ENCODE measurements around the gene PDXK. TPM values are rescaled to one million over a fixed set of nuclear protein-coding genes. Genes with fewer than 3 reads are reported as not detected.

PDXK gene
- total and polyA plus RNA-seq, 2 of the 13 experiments (the other 11 are each of a cell fraction or from before 2014, with no cell fraction given), result 114 to 184 TPM

DNA sequence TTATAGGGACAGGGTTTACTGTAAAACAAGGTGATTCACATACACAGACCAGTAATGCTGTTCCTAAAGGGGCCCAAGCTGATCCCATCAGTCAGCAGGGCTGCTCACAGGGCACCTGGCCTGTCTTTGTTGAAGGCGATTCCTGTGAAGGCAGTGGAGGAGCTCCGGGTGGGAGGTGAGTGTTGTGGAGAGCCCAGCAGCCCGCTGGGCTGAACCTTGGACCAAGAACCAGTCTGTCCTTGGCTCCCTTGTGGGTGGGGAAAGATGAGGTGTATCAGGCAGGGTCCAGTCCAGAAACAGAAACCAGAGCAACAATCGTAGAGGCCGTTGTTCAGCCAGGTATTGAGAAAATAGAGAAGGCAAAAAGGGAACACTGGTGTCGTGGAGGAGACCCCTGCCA, 12.5 kb downstream of the PDXK start (continued):
- TF ChIP-seq, protein P1, sequence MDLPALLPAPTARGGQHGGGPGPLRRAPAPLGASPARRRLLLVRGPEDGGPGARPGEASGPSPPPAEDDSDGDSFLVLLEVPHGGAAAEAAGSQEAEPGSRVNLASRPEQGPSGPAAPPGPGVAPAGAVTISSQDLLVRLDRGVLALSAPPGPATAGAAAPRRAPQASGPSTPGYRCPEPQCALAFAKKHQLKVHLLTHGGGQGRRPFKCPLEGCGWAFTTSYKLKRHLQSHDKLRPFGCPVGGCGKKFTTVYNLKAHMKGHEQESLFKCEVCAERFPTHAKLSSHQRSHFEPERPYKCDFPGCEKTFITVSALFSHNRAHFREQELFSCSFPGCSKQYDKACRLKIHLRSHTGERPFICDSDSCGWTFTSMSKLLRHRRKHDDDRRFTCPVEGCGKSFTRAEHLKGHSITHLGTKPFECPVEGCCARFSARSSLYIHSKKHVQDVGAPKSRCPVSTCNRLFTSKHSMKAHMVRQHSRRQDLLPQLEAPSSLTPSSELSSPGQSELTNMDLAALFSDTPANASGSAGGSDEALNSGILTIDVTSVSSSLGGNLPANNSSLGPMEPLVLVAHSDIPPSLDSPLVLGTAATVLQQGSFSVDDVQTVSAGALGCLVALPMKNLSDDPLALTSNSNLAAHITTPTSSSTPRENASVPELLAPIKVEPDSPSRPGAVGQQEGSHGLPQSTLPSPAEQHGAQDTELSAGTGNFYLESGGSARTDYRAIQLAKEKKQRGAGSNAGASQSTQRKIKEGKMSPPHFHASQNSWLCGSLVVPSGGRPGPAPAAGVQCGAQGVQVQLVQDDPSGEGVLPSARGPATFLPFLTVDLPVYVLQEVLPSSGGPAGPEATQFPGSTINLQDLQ (CRISPR knock-in tag; IDR thresholded peaks at IDR 0.05), result no peak
- TF ChIP-seq, protein P2, sequence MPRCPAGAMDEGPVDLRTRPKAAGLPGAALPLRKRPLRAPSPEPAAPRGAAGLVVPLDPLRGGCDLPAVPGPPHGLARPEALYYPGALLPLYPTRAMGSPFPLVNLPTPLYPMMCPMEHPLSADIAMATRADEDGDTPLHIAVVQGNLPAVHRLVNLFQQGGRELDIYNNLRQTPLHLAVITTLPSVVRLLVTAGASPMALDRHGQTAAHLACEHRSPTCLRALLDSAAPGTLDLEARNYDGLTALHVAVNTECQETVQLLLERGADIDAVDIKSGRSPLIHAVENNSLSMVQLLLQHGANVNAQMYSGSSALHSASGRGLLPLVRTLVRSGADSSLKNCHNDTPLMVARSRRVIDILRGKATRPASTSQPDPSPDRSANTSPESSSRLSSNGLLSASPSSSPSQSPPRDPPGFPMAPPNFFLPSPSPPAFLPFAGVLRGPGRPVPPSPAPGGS (CRISPR knock-in tag; IDR thresholded peaks at IDR 0.05), result no peak
- TF ChIP-seq ZFP62 (CRISPR knock-in tag; IDR thresholded peaks at IDR 0.05) (no peak), SMC3 (IDR thresholded peaks at IDR 0.05; ENCODE audit: low read length) (no peak), ZNF780A (CRISPR knock-in tag; IDR thresholded peaks at IDR 0.05) (no peak), WIZ (CRISPR knock-in tag; IDR thresholded peaks at IDR 0.05) (no peak), GTF2F1 (IDR thresholded peaks at IDR 0.05; ENCODE audit: low read length) (no peak), SP5 (CRISPR knock-in tag; IDR thresholded peaks at IDR 0.05; ENCODE audit: borderline replicate concordance, low read depth) (peak; percentile 64; the same call in 1 of the 2 replicates), ARID2 (CRISPR knock-in tag; IDR thresholded peaks at IDR 0.05; ENCODE audit: borderline replicate concordance) (no peak), MZF1 (CRISPR knock-in tag; IDR thresholded peaks at IDR 0.05; ENCODE audit: borderline replicate concordance) (no peak), SKI (IDR thresholded peaks at IDR 0.05; ENCODE audit: partially characterized antibody) (peak; percentile 29), ZNF670 (CRISPR knock-in tag; IDR thresholded peaks at IDR 0.05; ENCODE audit: borderline replicate concordance) (0 out of 2 replicates have a peak, but pooled peaks have one; percentile 49)
- TF ChIP-seq, protein P3, sequence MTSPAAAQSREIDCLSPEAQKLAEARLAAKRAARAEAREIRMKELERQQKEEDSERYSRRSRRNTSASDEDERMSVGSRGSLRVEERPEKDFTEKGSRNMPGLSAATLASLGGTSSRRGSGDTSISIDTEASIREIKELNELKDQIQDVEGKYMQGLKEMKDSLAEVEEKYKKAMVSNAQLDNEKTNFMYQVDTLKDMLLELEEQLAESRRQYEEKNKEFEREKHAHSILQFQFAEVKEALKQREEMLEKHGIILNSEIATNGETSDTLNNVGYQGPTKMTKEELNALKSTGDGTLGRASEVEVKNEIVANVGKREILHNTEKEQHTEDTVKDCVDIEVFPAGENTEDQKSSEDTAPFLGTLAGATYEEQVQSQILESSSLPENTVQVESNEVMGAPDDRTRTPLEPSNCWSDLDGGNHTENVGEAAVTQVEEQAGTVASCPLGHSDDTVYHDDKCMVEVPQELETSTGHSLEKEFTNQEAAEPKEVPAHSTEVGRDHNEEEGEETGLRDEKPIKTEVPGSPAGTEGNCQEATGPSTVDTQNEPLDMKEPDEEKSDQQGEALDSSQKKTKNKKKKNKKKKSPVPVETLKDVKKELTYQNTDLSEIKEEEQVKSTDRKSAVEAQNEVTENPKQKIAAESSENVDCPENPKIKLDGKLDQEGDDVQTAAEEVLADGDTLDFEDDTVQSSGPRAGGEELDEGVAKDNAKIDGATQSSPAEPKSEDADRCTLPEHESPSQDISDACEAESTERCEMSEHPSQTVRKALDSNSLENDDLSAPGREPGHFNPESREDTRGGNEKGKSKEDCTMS (CRISPR knock-in tag; conservative IDR thresholded peaks at IDR 0.05), result no peak
- TF ChIP-seq, protein P4, sequence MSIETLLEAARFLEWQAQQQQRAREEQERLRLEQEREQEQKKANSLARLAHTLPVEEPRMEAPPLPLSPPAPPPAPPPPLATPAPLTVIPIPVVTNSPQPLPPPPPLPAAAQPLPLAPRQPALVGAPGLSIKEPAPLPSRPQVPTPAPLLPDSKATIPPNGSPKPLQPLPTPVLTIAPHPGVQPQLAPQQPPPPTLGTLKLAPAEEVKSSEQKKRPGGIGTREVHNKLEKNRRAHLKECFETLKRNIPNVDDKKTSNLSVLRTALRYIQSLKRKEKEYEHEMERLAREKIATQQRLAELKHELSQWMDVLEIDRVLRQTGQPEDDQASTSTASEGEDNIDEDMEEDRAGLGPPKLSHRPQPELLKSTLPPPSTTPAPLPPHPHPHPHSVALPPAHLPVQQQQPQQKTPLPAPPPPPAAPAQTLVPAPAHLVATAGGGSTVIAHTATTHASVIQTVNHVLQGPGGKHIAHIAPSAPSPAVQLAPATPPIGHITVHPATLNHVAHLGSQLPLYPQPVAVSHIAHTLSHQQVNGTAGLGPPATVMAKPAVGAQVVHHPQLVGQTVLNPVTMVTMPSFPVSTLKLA (IDR thresholded peaks at IDR 0.05), result no peak
- TF ChIP-seq, protein P5, sequence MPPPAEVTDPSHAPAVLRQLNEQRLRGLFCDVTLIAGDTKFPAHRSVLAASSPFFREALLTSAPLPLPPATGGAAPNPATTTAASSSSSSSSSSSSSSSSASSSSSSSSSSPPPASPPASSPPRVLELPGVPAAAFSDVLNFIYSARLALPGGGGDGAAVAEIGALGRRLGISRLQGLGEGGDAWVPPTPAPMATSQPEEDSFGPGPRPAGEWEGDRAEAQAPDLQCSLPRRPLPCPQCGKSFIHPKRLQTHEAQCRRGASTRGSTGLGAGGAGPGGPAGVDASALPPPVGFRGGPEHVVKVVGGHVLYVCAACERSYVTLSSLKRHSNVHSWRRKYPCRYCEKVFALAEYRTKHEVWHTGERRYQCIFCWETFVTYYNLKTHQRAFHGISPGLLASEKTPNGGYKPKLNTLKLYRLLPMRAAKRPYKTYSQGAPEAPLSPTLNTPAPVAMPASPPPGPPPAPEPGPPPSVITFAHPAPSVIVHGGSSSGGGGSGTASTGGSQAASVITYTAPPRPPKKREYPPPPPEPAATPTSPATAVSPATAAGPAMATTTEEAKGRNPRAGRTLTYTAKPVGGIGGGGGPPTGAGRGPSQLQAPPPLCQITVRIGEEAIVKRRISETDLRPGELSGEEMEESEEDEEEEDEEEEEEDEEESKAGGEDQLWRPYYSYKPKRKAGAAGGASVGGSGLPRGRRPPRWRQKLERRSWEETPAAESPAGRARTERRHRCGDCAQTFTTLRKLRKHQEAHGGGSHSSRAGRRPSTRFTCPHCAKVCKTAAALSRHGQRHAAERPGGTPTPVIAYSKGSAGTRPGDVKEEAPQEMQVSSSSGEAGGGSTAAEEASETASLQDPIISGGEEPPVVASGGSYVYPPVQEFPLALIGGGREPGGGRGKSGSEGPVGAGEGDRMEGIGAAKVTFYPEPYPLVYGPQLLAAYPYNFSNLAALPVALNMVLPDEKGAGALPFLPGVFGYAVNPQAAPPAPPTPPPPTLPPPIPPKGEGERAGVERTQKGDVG (CRISPR knock-in tag; IDR thresholded peaks at IDR 0.05; ENCODE audit: borderline replicate concordance), result no peak
- TF ChIP-seq, protein P6, sequence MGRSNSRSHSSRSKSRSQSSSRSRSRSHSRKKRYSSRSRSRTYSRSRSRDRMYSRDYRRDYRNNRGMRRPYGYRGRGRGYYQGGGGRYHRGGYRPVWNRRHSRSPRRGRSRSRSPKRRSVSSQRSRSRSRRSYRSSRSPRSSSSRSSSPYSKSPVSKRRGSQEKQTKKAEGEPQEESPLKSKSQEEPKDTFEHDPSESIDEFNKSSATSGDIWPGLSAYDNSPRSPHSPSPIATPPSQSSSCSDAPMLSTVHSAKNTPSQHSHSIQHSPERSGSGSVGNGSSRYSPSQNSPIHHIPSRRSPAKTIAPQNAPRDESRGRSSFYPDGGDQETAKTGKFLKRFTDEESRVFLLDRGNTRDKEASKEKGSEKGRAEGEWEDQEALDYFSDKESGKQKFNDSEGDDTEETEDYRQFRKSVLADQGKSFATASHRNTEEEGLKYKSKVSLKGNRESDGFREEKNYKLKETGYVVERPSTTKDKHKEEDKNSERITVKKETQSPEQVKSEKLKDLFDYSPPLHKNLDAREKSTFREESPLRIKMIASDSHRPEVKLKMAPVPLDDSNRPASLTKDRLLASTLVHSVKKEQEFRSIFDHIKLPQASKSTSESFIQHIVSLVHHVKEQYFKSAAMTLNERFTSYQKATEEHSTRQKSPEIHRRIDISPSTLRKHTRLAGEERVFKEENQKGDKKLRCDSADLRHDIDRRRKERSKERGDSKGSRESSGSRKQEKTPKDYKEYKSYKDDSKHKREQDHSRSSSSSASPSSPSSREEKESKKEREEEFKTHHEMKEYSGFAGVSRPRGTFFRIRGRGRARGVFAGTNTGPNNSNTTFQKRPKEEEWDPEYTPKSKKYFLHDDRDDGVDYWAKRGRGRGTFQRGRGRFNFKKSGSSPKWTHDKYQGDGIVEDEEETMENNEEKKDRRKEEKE (IDR thresholded peaks at IDR 0.05), result no peak

Measured in HepG2 (cell line).